ENCODE results near the gene FAM156A. TPM values are rescaled to one million over a fixed set of nuclear protein-coding genes. Genes with fewer than 3 reads are reported as not detected.
A peak's percentile ranks its signal among the peaks of the same experiment; 100 is the strongest.
"Not testable (repeated sequence)": the region's sequence is repeated elsewhere in the genome, so short reads cannot be mapped to it uniquely, and the experiment has no call there.

Gene FAM156A
- total RNA-seq, 1 donor from 2014 or later = 27.8 TPM

GRCh38 chrX:52979993-52980392 is 21.7 kb upstream of the FAM156A start:
- Histone ChIP-seq H3K4me1 (peaks cover 16% of the 10 kb centered on the region), H3K4me3 (no peak overlapping the region), H3K27me3 (no peaks in the 10 kb centered on the region), H4K20me1 (ENCODE audit: low read depth) (no peaks in the 10 kb centered on the region), H3K27ac (no peak overlapping the region), H3K36me3 (no peaks in the 10 kb centered on the region), H2AFZ (replicated peaks) (no peak overlapping the region), H3K9ac (no peak overlapping the region), H3K4me2 (no peak overlapping the region), H3K9me3 (ENCODE audit: low read depth) (no peaks in the 10 kb centered on the region), H3F3A (ENCODE audit: low read depth) (peaks cover 17% of the 10 kb centered on the region), H3K79me2 (ENCODE audit: low read depth) (peaks cover 10% of the 10 kb centered on the region)
- H3K36me3 Mint-ChIP-seq = no peaks in the 10 kb centered on the region
- no peak overlapping the region for H3K27ac Mint-ChIP-seq
- H3K4me3 Mint-ChIP-seq = no peak overlapping the region
- TF ChIP-seq EZH2 (IDR thresholded peaks at IDR 0.05) = no peak
- no peak for TF ChIP-seq CTCF (IDR thresholded peaks at IDR 0.05)
- no peak for TF ChIP-seq EZH2phosphoT487 (IDR thresholded peaks at IDR 0.05)
- H3K9me3 Mint-ChIP-seq = no peaks in the 10 kb centered on the region
- DNase-seq (ENCODE audit: low spot score) = peak; percentile 16
- peaks cover 19% of the 10 kb centered on the region for H3K4me1 Mint-ChIP-seq
- no peaks in the 10 kb centered on the region for H3K27me3 Mint-ChIP-seq (ENCODE audit: insufficient read depth, low read depth)

- Mint-ChIP-seq H3K9me3 (no peaks in the 10 kb centered on the region), H3K27ac (no peak overlapping the region), H3K4me3 (no peak overlapping the region), H3K27me3 (ENCODE audit: insufficient read depth, low read depth) (no peaks in the 10 kb centered on the region), H3K4me1 (peaks cover 17% of the 10 kb centered on the region), H3K36me3 (no peaks in the 10 kb centered on the region)
- H3K27me3 ChIP-seq = no peaks in the 10 kb centered on the region
- H3K9me3 ChIP-seq (ENCODE audit: low read depth) = no peaks in the 10 kb centered on the region
- peaks cover 16% of the 10 kb centered on the region for H3K4me1 ChIP-seq
- DNase-seq (ENCODE audit: low spot score) = no peak
- no peak overlapping the region for H3K4me3 ChIP-seq
- TF ChIP-seq EZH2phosphoT487 (IDR thresholded peaks at IDR 0.05) (no peak), EZH2 (IDR thresholded peaks at IDR 0.05) (no peak), CTCF (IDR thresholded peaks at IDR 0.05) (no peak)
- H3K4me2 ChIP-seq = no peak overlapping the region
- peaks cover 9% of the 10 kb centered on the region for H3K79me2 ChIP-seq (ENCODE audit: low read depth)
- H3K27ac ChIP-seq = no peak overlapping the region
- peaks cover 17% of the 10 kb centered on the region for H3F3A ChIP-seq (ENCODE audit: low read depth)
- no peak overlapping the region for H2AFZ ChIP-seq (replicated peaks)
- no peaks in the 10 kb centered on the region for H4K20me1 ChIP-seq (ENCODE audit: low read depth)
- H3K9ac ChIP-seq = no peak overlapping the region
- no peaks in the 10 kb centered on the region for H3K36me3 ChIP-seq
Observed at GRCh38 chrX:52979568-52979967, 21.2 kb upstream of the FAM156A start.

GRCh38 chrX:52977953-52978352 is 19.6 kb upstream of the FAM156A start:
- H3K4me3 Mint-ChIP-seq = no peak overlapping the region
- no peak for DNase-seq (ENCODE audit: low spot score)
- H3K4me1 ChIP-seq = peaks cover 6% of the 10 kb centered on the region
- no peak overlapping the region for H3K27ac Mint-ChIP-seq
- no peaks in the 10 kb centered on the region for H3K27me3 ChIP-seq
- no peaks in the 10 kb centered on the region for H4K20me1 ChIP-seq (ENCODE audit: low read depth)
- H3K9me3 Mint-ChIP-seq = no peaks in the 10 kb centered on the region
- H3K27me3 Mint-ChIP-seq (ENCODE audit: insufficient read depth, low read depth) = no peaks in the 10 kb centered on the region
- peaks cover 10% of the 10 kb centered on the region for H3K4me1 Mint-ChIP-seq
- no peak overlapping the region for H3K9ac ChIP-seq
- TF ChIP-seq CTCF (IDR thresholded peaks at IDR 0.05) = no peak
- TF ChIP-seq EZH2 (IDR thresholded peaks at IDR 0.05) = no peak
- TF ChIP-seq EZH2phosphoT487 (IDR thresholded peaks at IDR 0.05) = no peak
- H3K27ac ChIP-seq = no peak overlapping the region
- H2AFZ ChIP-seq (replicated peaks) = no peak overlapping the region
- no peaks in the 10 kb centered on the region for H3K36me3 ChIP-seq
- H3K4me3 ChIP-seq = no peak overlapping the region
- no peaks in the 10 kb centered on the region for H3K36me3 Mint-ChIP-seq
- no peak overlapping the region for H3K4me2 ChIP-seq
- no peaks in the 10 kb centered on the region for H3K9me3 ChIP-seq (ENCODE audit: low read depth)
- H3K79me2 ChIP-seq (ENCODE audit: low read depth) = peaks cover 9% of the 10 kb centered on the region
- peaks cover 3% of the 10 kb centered on the region for H3F3A ChIP-seq (ENCODE audit: low read depth)

GRCh38 chrX:52975576-52975975 is 17.3 kb upstream of the FAM156A start:
- DNase-seq (ENCODE audit: low spot score); H3K27ac Mint-ChIP-seq; H3K27me3 Mint-ChIP-seq (ENCODE audit: insufficient read depth, low read depth); H3K9ac ChIP-seq; H3K4me3 Mint-ChIP-seq; H3K36me3 ChIP-seq; H3K4me1 ChIP-seq; H3K4me1 Mint-ChIP-seq; H3F3A ChIP-seq (ENCODE audit: low read depth); H3K79me2 ChIP-seq (ENCODE audit: low read depth); H3K27me3 ChIP-seq; H3K9me3 ChIP-seq (ENCODE audit: low read depth); H3K4me2 ChIP-seq; H3K4me3 ChIP-seq; H3K9me3 Mint-ChIP-seq; H3K27ac ChIP-seq; H3K36me3 Mint-ChIP-seq; H4K20me1 ChIP-seq (ENCODE audit: low read depth); H2AFZ ChIP-seq (replicated peaks): not testable (repeated sequence)

GRCh38 chrX:52974336-52974992 is 16.1 kb upstream of the FAM156A start:
- H3K4me1 ChIP-seq; H3K36me3 Mint-ChIP-seq; H3K9me3 Mint-ChIP-seq; H3K4me3 Mint-ChIP-seq; H3K27ac Mint-ChIP-seq; H3F3A ChIP-seq (ENCODE audit: low read depth); H3K9ac ChIP-seq; H3K4me1 Mint-ChIP-seq; H4K20me1 ChIP-seq (ENCODE audit: low read depth); H3K4me3 ChIP-seq; H2AFZ ChIP-seq (replicated peaks); H3K27ac ChIP-seq; H3K4me2 ChIP-seq; H3K27me3 ChIP-seq; H3K36me3 ChIP-seq; H3K27me3 Mint-ChIP-seq (ENCODE audit: insufficient read depth, low read depth); DNase-seq (ENCODE audit: low spot score); H3K79me2 ChIP-seq (ENCODE audit: low read depth); H3K9me3 ChIP-seq (ENCODE audit: low read depth): not testable (repeated sequence)

- H3K4me3 ChIP-seq; DNase-seq (ENCODE audit: low spot score); H3K27me3 Mint-ChIP-seq (ENCODE audit: insufficient read depth, low read depth); H3K27me3 ChIP-seq; H3K4me1 Mint-ChIP-seq; H3K9me3 Mint-ChIP-seq; H3K4me2 ChIP-seq; H3K4me1 ChIP-seq; H3K79me2 ChIP-seq (ENCODE audit: low read depth); H3F3A ChIP-seq (ENCODE audit: low read depth); H3K9ac ChIP-seq; H4K20me1 ChIP-seq (ENCODE audit: low read depth); H3K4me3 Mint-ChIP-seq; H3K36me3 Mint-ChIP-seq; H2AFZ ChIP-seq (replicated peaks); H3K9me3 ChIP-seq (ENCODE audit: low read depth); H3K27ac ChIP-seq; H3K27ac Mint-ChIP-seq; H3K36me3 ChIP-seq: not testable (repeated sequence)
Observed at GRCh38 chrX:52967922-52968321, 9.6 kb upstream of the FAM156A start.

Measured in neural progenitor cell (in vitro differentiated cells).